Activated CD4-positive, CD25-positive, alpha-beta regulatory T cell (primary cell): ENCODE data around the gene ENOX1.

Experiments used
- DNase-seq, 4 experiments: peaks; one replicate each; lab custom pipeline; 2025; lab: John Stamatoyannopoulos, UW

ENOX1 gene

GRCh38 chr13:43785650-43786471 is 911 bp downstream of the ENOX1 start:
- DNase-seq, result peak in 1 of 4 experiments; percentile 1

GRCh38 chr13:43785261-43785649 is 1.5 kb downstream of the ENOX1 start:
- no peak for DNase-seq

GRCh38 chr13:43784496-43784895 is 2.3 kb downstream of the ENOX1 start:
- DNase-seq, result no peak

GRCh38 chr13:43783820-43784219 is 3.0 kb downstream of the ENOX1 start:
- DNase-seq, result no peak

GRCh38 chr13:43782686-43783085 is 4.1 kb downstream of the ENOX1 start:
- no peak for DNase-seq

- DNase-seq, result no peak
Observed at GRCh38 chr13:43780666-43781065, 6.1 kb downstream of the ENOX1 start.

GRCh38 chr13:43776501-43777079 is 10.2 kb downstream of the ENOX1 start:
- DNase-seq, result no peak

- DNase-seq, result no peak
Observed at GRCh38 chr13:43776006-43776405, 10.8 kb downstream of the ENOX1 start.

- no peak for DNase-seq
Observed at GRCh38 chr13:43773602-43774001, 13.2 kb downstream of the ENOX1 start.

GRCh38 chr13:43770871-43771270 is 15.9 kb downstream of the ENOX1 start:
- no peak for DNase-seq

- no peak for DNase-seq
Observed at GRCh38 chr13:43769529-43769928, 17.2 kb downstream of the ENOX1 start.

GRCh38 chr13:43767341-43767931 is 19.3 kb downstream of the ENOX1 start:
- no peak for DNase-seq

GRCh38 chr13:43766725-43767124 is 20.0 kb downstream of the ENOX1 start:
- no peak for DNase-seq

- DNase-seq, result no peak
Observed at GRCh38 chr13:43764349-43764748, 22.4 kb downstream of the ENOX1 start.

GRCh38 chr13:43763143-43763759 is 23.5 kb downstream of the ENOX1 start:
- DNase-seq, result no peak

GRCh38 chr13:43761616-43762315 is 25.0 kb downstream of the ENOX1 start:
- no peak for DNase-seq

- no peak for DNase-seq
Observed at GRCh38 chr13:43760257-43760656, 26.5 kb downstream of the ENOX1 start.

- DNase-seq, result no peak
Observed at GRCh38 chr13:43758834-43759233, 27.9 kb downstream of the ENOX1 start.

GRCh38 chr13:43757266-43757665 is 29.5 kb downstream of the ENOX1 start:
- DNase-seq, result no peak

GRCh38 chr13:43755844-43756243 is 30.9 kb downstream of the ENOX1 start:
- DNase-seq, result no peak

- DNase-seq, result no peak
Observed at GRCh38 chr13:43751624-43752023, 35.1 kb downstream of the ENOX1 start.

- DNase-seq, result no peak
Observed at GRCh38 chr13:43749503-43749902, 37.3 kb downstream of the ENOX1 start.
